IPS-NIHi7 (cell line): ENCODE results near the gene GDI1.

Experiments used
- DNase-seq: peaks from one replicate; pipeline ENCODE4 v3.0.0; 2012; ENCODE audit warnings: mixed read lengths; ENCODE audit errors: extremely low spot score

Gene GDI1

GRCh38 chrX:154408659-154409221, 28.2 kb upstream of the GDI1 start:
- DNase-seq: no peak

DNA sequence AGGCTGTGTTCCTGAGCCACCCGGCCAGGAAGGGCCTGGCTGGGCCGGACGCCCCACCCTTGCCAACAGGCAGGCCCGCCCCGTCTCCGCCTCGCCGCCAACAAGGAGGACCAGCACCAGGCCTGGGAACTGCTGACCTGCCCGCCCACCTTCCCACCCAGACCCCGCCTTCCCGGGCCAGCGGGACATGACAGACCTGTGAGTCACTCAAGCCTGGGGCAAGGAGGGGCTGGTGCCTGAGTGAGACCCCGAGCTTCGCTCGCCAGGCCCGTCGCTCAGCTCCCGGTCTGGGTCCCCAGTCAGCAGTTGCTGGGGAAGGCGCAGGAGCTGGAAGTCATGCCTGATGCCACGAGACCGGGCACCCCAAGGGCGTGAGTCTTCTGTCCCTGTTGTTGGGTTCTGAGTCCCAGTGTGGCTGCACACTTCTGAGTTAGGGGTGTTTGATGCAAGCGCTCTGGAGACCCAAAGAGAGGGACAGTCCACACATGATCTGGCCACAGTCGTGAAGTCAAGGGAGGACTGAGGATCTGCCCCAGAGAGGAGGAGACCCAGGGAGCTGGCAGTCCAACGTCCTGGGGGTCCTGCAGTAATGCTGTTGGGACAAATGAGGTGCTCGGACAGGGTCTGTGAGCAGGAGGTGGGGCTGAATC, 27.6 kb upstream of the GDI1 start, which contains the start of gene DNASE1L1:
TSS of gene DNASE1L1 (minus strand) at position 33 of the 650 bp plus-strand sequence. CDS start 3,686 bp downstream, outside the sequence.
- DNase-seq: peak; percentile 77

- peak; percentile 59 for DNase-seq
Measured at GRCh38 chrX:154411981-154412340, 25.0 kb upstream of the GDI1 start.

GRCh38 chrX:154412468-154412867, 24.5 kb upstream of the GDI1 start:
- DNase-seq: no peak

DNA sequence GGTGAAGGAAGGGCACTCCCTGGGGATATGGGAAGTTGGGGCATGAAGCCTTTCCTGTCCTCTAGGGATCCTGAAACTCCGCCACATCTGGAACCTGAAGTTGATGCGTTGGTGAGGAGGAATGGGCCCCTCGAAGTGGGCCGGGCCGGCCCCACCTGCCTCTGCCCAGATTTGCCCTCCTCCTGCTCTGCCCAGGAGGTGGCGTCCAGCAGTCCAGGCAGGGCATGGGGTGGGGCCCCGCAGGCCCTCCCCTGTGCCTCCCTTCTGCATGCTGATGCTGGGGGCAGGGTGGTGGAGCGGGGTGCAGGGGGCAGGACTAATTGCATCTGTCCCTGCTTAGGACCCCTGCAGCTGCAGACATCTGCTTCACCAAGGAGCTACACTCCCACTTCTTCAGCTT, 23.8 kb upstream of the GDI1 start:
- no peak for DNase-seq

DNA sequence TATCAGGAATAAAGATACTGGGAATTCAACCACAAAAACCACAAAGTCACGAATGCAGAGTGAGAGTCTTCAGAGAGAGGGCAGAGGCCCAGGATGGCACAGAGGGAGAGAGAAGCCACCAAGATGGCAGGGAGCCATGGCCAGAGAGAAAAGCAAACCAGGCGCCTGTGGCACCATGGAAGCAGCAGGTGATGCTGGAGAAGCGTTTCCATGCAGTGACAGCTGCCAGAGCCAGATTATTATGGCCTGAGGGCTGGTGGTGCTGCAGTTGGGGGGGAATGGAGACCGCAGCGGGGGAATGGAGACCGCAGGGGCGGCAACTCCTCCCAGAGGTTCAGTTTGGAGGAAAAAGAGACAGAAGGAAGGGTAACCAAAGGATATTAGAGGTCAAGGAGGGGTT, 19.8 kb upstream of the GDI1 start:
- no peak for DNase-seq

GRCh38 chrX:154419189-154419588, 17.8 kb upstream of the GDI1 start:
- no peak for DNase-seq

GRCh38 chrX:154419688-154420401, 17.1 kb upstream of the GDI1 start:
- no peak for DNase-seq

- DNase-seq: no peak
Measured at GRCh38 chrX:154420402-154420756, 16.6 kb upstream of the GDI1 start.

GRCh38 chrX:154426916-154427770, 9.8 kb upstream of the GDI1 start:
- no peak for DNase-seq

- peak; percentile 83 for DNase-seq
Measured at GRCh38 chrX:154428176-154429171, 8.5 kb upstream of the GDI1 start, which contains the start of gene ATP6AP1. TSS of gene ATP6AP1 (plus strand) at chrX:154428677. CDS start at chrX:154428693, 16 bp downstream.

DNA sequence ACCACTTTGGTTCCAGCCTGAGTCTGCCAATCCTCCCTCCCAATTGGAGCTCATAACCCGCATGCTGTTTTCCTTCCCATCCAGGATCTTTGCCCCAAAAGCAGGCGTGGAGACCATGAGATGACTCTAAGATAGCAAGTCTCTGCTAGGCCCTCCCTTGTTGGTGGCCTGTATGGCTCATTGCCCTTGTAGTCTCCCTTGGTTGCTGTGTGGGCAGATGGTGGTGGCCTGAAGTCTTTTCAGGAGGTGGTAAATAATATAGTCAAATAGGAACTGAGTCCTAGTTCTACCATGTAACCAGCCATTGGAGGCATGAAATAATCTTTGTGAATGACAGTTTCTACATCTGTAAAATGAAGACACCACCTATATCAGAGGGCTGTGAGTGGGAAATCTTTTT, 7.2 kb upstream of the GDI1 start:
- no peak for DNase-seq

GRCh38 chrX:154430479-154430878, 6.5 kb upstream of the GDI1 start:
- DNase-seq: no peak

- no peak for DNase-seq
Measured at GRCh38 chrX:154430916-154431315, 6.0 kb upstream of the GDI1 start.

GRCh38 chrX:154431341-154431740, 5.6 kb upstream of the GDI1 start:
- no peak for DNase-seq

DNA sequence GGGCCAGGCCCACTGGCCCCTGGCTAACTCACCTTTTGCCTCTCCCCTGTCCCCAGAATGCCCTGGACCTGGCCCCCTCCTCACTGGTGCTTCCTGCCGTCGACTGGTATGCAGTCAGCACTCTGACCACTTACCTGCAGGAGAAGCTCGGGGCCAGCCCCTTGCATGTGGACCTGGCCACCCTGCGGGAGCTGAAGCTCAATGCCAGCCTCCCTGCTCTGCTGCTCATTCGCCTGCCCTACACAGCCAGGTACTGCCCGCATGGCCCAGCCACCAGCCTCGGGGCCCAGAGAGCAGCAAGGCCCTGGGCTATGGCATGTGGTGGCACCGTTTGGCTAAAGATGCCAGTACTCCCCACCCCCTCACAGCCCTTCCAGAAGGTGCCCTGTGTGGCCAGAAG, 4.7 kb upstream of the GDI1 start:
- no peak for DNase-seq

DNA sequence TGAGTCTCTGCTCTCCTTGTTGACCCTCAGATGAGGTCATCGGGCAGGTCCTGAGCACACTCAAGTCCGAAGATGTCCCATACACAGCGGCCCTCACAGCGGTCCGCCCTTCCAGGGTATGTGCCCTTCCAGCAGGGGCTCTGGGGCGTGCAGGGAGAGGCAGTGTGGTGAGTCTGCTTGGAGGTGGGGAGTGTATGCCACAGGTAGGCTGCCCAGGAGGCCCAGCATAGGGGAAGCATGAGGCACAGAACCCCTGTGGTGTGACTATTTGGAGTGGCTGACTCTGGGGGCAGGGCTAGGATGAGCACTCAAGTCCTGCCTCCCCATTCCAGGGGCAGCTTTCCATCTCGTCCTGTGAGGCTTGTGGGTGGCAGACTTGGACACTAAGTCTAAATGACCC, 3.3 kb upstream of the GDI1 start:
- no peak for DNase-seq

- no peak for DNase-seq
Measured at GRCh38 chrX:154434394-154435168, 2.4 kb upstream of the GDI1 start.

- DNase-seq: no peak
Measured at GRCh38 chrX:154435171-154435733, 1.7 kb upstream of the GDI1 start.
